ENCODE results near the gene DSC1. TPM values are rescaled to one million over a fixed set of nuclear protein-coding genes. Genes with fewer than 3 reads are reported as not detected.

DSC1 gene
- total and polyA plus RNA-seq, 2 of the 13 experiments (the other 11 are each of a cell fraction or from before 2014, with no cell fraction given) = not detected

- TF ChIP-seq ZNF414 (CRISPR knock-in tag; IDR thresholded peaks at IDR 0.05) (no peak), FOXC1 (CRISPR knock-in tag; IDR thresholded peaks at IDR 0.05; ENCODE audit: borderline replicate concordance) (peak; percentile 87), ZNF788 (CRISPR knock-in tag; IDR thresholded peaks at IDR 0.05; ENCODE audit: borderline replicate concordance) (peak; percentile 25; the same call in 1 of the 2 replicates), MBD4 (IDR thresholded peaks at IDR 0.05; ENCODE audit: borderline replicate concordance, low read length) (no peak), ZNF790 (CRISPR knock-in tag; IDR thresholded peaks at IDR 0.05; ENCODE audit: borderline replicate concordance) (no peak), HDAC2 (CRISPR knock-in tag; IDR thresholded peaks at IDR 0.05) (0 out of 2 replicates have a peak, but pooled peaks have one; percentile 40), RNF2 (conservative IDR thresholded peaks at IDR 0.05; ENCODE audit: low read depth) (no peak), ZFP90 (CRISPR knock-in tag; IDR thresholded peaks at IDR 0.05; ENCODE audit: borderline replicate concordance) (peak; percentile 74; the same call in 1 of the 2 replicates), CEBPZ (IDR thresholded peaks at IDR 0.05; ENCODE audit: low read length) (no peak), HOXD1 (CRISPR knock-in tag; IDR thresholded peaks at IDR 0.05) (no peak), RFX1 (IDR thresholded peaks at IDR 0.05) (no peak), XRCC5 (optimal IDR thresholded peaks at IDR 0.05; ENCODE audit: low read length) (no peak), ZBTB46 (CRISPR knock-in tag; IDR thresholded peaks at IDR 0.05; ENCODE audit: borderline replicate concordance) (no peak), ZNF276 (CRISPR knock-in tag; IDR thresholded peaks at IDR 0.05; ENCODE audit: low read depth) (no peak), ZFP91 (CRISPR knock-in tag; IDR thresholded peaks at IDR 0.05; ENCODE audit: borderline replicate concordance) (peak; percentile 73; the same call in 1 of the 2 replicates), ZNF234 (CRISPR knock-in tag; conservative IDR thresholded peaks at IDR 0.05) (no peak), ZBTB43 (CRISPR knock-in tag; conservative IDR thresholded peaks at IDR 0.05) (no peak)
Observed at GRCh38 chr18:31102025-31102684, 60.5 kb downstream of the DSC1 start, which contains the start of gene DSC2 (continued).

All from HepG2 (cell line).